Liver (tissue), 9 donors: ENCODE results near the gene ZDHHC5. TPM values are rescaled to one million over a fixed set of nuclear protein-coding genes. Genes with fewer than 3 reads are reported as not detected.
A peak's percentile ranks its signal among the peaks of the same experiment; 100 is the strongest.

Experiments used
- DNase-seq: peaks from one replicate; pipeline ENCODE4 v3.0.0-alpha.2; 2017; ENCODE audit warnings: low spot score
- H3K27ac ChIP-seq, 2 donors: one replicate each; pipeline ENCODE4 v1.7.0; 2013; ENCODE audit warnings: inconsistent platforms in 2 of 2, low read length in 2 of 2, control low read depth in 1 of 2, low read depth in 1 of 2, mild to moderate bottlenecking in 1 of 2
- H3K27me3 ChIP-seq, 4 donors: one replicate each; pipeline versions ENCODE4 v1.6.1 to v1.7.0; 2013; ENCODE audit warnings: low read length in 3 of 4, inconsistent platforms in 1 of 4, mild to moderate bottlenecking in 1 of 4, moderate library complexity in 1 of 4; ENCODE audit not compliant: control insufficient read depth in 4 of 4, insufficient read depth in 4 of 4
- H3K36me3 ChIP-seq, 4 donors: one replicate each; pipeline versions ENCODE4 v1.6.1 to v1.7.0; 2013; ENCODE audit warnings: low read length in 3 of 4, mild to moderate bottlenecking in 3 of 4, low read depth in 1 of 4, moderate library complexity in 1 of 4; ENCODE audit not compliant: control insufficient read depth in 4 of 4, insufficient read depth in 3 of 4
- H3K4me1 ChIP-seq, 4 donors: one replicate each; pipeline versions ENCODE4 v1.6.1 to v1.7.0; 2013; ENCODE audit warnings: low read length in 3 of 4, mild to moderate bottlenecking in 3 of 4, moderate library complexity in 1 of 4; ENCODE audit not compliant: control insufficient read depth in 4 of 4, insufficient read depth in 4 of 4
- H3K4me3 ChIP-seq, 3 donors: one replicate each; pipeline versions ENCODE4 v1.6.1 to v1.7.0; 2013; ENCODE audit warnings: low read length in 3 of 3, control low read depth in 1 of 3, low read depth in 1 of 3, mild to moderate bottlenecking in 1 of 3
- H3K9ac ChIP-seq, 2 donors: one replicate each; pipeline ENCODE4 v1.7.0; 2013; ENCODE audit warnings: low read length in 2 of 2, mild to moderate bottlenecking in 2 of 2, moderate library complexity in 2 of 2, control low read depth in 1 of 2, low read depth in 1 of 2
- H3K9me3 ChIP-seq, 4 donors: one replicate each; pipeline versions ENCODE4 v1.6.1 to v1.7.0; 2013; ENCODE audit warnings: low read length in 3 of 4; ENCODE audit not compliant: control insufficient read depth in 4 of 4
- CTCF ChIP-seq: fragments of 150-350 bp; IDR thresholded peaks from 2 replicates; pipeline ENCODE4 v1.5.1; 2017; ENCODE audit warnings: improper control_type of control experiment, low read depth, low read length; ENCODE audit not compliant: missing input control
- EGR1 ChIP-seq, 2 donors: IDR thresholded peaks; 2 replicates each; pipeline ENCODE4 v1.6.1; 2016 to 2018; ENCODE audit warnings: antibody characterized with exemption in 2 of 2, low read depth in 2 of 2
- FOXA1 ChIP-seq: IDR thresholded peaks from 2 replicates; pipeline ENCODE4 v1.6.1; 2016; ENCODE audit warnings: antibody characterized with exemption
- HNF4A ChIP-seq, 2 donors: conservative IDR thresholded peaks; 2 replicates each; pipeline ENCODE4 v1.6.1; 2016; ENCODE audit warnings: antibody characterized with exemption in 2 of 2, mild to moderate bottlenecking in 2 of 2
- HNF4G ChIP-seq: IDR thresholded peaks from 2 replicates; pipeline ENCODE4 v1.6.1; 2016; ENCODE audit warnings: antibody characterized with exemption
- JUND ChIP-seq, 2 donors: IDR thresholded peaks; 2 replicates each; pipeline ENCODE4 v1.6.1; 2016; ENCODE audit warnings: antibody characterized with exemption in 2 of 2
- MAX ChIP-seq: IDR thresholded peaks from 2 replicates; pipeline ENCODE4 v1.6.1; 2016; ENCODE audit warnings: antibody characterized with exemption
- NR2F2 ChIP-seq: IDR thresholded peaks from 2 replicates; pipeline ENCODE4 v1.6.1; 2016; ENCODE audit warnings: antibody characterized with exemption
- RAD21 ChIP-seq, 2 donors: IDR thresholded peaks; 2 replicates each; pipeline ENCODE4 v1.6.1; 2016; ENCODE audit warnings: antibody characterized with exemption in 2 of 2, mild to moderate bottlenecking in 2 of 2
- RXRA ChIP-seq, 2 donors: IDR thresholded peaks; 2 replicates each; pipeline ENCODE4 v1.6.1; 2017 to 2018; ENCODE audit warnings: antibody characterized with exemption in 2 of 2, mild to moderate bottlenecking in 1 of 2
- YY1 ChIP-seq: IDR thresholded peaks from 2 replicates; pipeline ENCODE4 v1.6.1; 2016; ENCODE audit warnings: antibody characterized with exemption, mild to moderate bottlenecking
- ZBTB33 ChIP-seq: IDR thresholded peaks from 2 replicates; pipeline ENCODE4 v1.6.1; 2016; ENCODE audit warnings: antibody characterized with exemption
- WGBS: extraction: QIAGEN DNeasy Blood & Tissue Kit; methylation state at CpG from one replicate; pipeline ENCODE4 v1.1.7; 2013; 5-methylcytosine and 5-hydroxymethylcytosine counted together
- polyA plus RNA-seq, 2 donors: library from polyadenylated mRNA; stranded (reverse) in 1 of 2; unstranded in 1 of 2; fragments of 200-250 nt in 1 of 2; fragments of >200 nt in 1 of 2; fragmentation: Nextera tagmentation in 1 of 2; extraction: Ambion mirVana in 1 of 2; gene quantifications; one replicate each; pipeline versions ENCODE4 v1.2.1 to v1.2.3, GENCODE V29; 2013 to 2015
- total RNA-seq, 2 donors: library from RNA; depleted of rRNA; stranded (reverse); fragments of >200 nt; gene quantifications; one replicate each; pipeline ENCODE4 v1.2.3, GENCODE V29; 2014
- TF ChIP-seq, protein P1 (sequence below): IDR thresholded peaks from 2 replicates; pipeline ENCODE4 v1.6.1; 2016; ENCODE audit warnings: antibody characterized with exemption, mild to moderate bottlenecking
- TF ChIP-seq, protein P2 (sequence below): IDR thresholded peaks from 2 replicates; pipeline ENCODE4 v1.6.1; 2016; ENCODE audit warnings: antibody characterized with exemption
- donor health status: healthy.
- donor health status: healthy.
- donor health status: healthy.
- donor health status: healthy.
- donor health status: healthy.

ZDHHC5 gene
- total and polyA plus RNA-seq, 4 donors, result 7.2 to 31.4 (median 26.1) TPM

- TF ChIP-seq RAD21 (IDR thresholded peaks at IDR 0.05), result peak; percentile 44 to 62
- TF ChIP-seq CTCF, result no peak
- no peak for TF ChIP-seq JUND (IDR thresholded peaks at IDR 0.05)
- peak; percentile 38 to 56 for TF ChIP-seq HNF4A (conservative IDR thresholded peaks at IDR 0.05)
- peak; percentile 97 for TF ChIP-seq MAX
- peak; percentile 67 to 70 for TF ChIP-seq RXRA (IDR thresholded peaks at IDR 0.05)
These were observed 73.5 kb downstream of the ZDHHC5 start, which contains the start of gene SELENOH (continued) for GRCh38 chr11:57741132-57742086.

DNA sequence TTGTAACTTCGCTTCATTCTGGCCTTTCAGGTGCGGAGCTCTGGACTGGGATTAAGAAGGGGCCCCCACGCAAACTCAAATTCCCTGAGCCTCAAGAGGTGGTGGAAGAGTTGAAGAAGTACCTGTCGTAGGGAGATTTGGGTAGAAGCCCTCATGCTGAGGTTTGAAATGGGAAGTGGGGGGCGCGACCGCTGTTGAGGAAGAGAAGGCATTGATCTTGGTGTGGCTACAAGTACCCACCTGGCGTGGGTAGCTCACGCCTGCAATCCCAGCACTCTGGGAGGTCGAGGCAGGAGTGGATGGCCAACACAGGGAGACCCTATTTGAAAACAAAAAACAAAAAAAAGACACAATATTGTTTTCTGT lies 74.2 kb downstream of the ZDHHC5 start:
- WGBS, result 5% methylated on average over 10 of the region's 10 CpGs
- peaks cover 12 to 36% (median 22%) of the 10 kb centered on the region in 4 donors for H3K36me3 ChIP-seq
- no peaks in the 10 kb centered on the region for H3K9me3 ChIP-seq
- H3K4me1 ChIP-seq, result peaks cover 0 to 17% (median 12%) of the 10 kb centered on the region in 4 donors
- peak overlapping the region; percentile 73 to 97 (median 95) for H3K4me3 ChIP-seq
- no peaks in the 10 kb centered on the region for H3K27me3 ChIP-seq
- DNase-seq, result no peak
- TF ChIP-seq CTCF, result no peak
- TF ChIP-seq RAD21 (IDR thresholded peaks at IDR 0.05), result no peak
- TF ChIP-seq ZBTB33, result no peak
- TF ChIP-seq, protein P1, sequence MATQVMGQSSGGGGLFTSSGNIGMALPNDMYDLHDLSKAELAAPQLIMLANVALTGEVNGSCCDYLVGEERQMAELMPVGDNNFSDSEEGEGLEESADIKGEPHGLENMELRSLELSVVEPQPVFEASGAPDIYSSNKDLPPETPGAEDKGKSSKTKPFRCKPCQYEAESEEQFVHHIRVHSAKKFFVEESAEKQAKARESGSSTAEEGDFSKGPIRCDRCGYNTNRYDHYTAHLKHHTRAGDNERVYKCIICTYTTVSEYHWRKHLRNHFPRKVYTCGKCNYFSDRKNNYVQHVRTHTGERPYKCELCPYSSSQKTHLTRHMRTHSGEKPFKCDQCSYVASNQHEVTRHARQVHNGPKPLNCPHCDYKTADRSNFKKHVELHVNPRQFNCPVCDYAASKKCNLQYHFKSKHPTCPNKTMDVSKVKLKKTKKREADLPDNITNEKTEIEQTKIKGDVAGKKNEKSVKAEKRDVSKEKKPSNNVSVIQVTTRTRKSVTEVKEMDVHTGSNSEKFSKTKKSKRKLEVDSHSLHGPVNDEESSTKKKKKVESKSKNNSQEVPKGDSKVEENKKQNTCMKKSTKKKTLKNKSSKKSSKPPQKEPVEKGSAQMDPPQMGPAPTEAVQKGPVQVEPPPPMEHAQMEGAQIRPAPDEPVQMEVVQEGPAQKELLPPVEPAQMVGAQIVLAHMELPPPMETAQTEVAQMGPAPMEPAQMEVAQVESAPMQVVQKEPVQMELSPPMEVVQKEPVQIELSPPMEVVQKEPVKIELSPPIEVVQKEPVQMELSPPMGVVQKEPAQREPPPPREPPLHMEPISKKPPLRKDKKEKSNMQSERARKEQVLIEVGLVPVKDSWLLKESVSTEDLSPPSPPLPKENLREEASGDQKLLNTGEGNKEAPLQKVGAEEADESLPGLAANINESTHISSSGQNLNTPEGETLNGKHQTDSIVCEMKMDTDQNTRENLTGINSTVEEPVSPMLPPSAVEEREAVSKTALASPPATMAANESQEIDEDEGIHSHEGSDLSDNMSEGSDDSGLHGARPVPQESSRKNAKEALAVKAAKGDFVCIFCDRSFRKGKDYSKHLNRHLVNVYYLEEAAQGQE, result no peak
- no peak for TF ChIP-seq NR2F2
- TF ChIP-seq FOXA1, result no peak
- TF ChIP-seq, protein P2, sequence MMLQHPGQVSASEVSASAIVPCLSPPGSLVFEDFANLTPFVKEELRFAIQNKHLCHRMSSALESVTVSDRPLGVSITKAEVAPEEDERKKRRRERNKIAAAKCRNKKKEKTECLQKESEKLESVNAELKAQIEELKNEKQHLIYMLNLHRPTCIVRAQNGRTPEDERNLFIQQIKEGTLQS, result no peak
- TF ChIP-seq YY1, result no peak
- TF ChIP-seq EGR1 (IDR thresholded peaks at IDR 0.05; ENCODE audit: low read depth in 2 of 2), result no peak
- TF ChIP-seq HNF4G, result no peak
- TF ChIP-seq JUND (IDR thresholded peaks at IDR 0.05), result no peak
- TF ChIP-seq HNF4A (conservative IDR thresholded peaks at IDR 0.05), result no peak
- peak overlapping the region; percentile 75 to 93 for H3K9ac ChIP-seq
- H3K27ac ChIP-seq, result peak overlapping the region; percentile 82 to 84
